ENCODE measurements around the gene PADI2.

Gene PADI2

GRCh38 chr1:17069452-17070162 is 49.6 kb downstream of the PADI2 start:
- Histone ChIP-seq H3K9me3 (ENCODE audit: control insufficient read depth, insufficient read depth, low read length) (no peaks in the 10 kb centered on the region), H3F3A (ENCODE audit: control insufficient read depth, insufficient read depth) (no peaks in the 10 kb centered on the region), H3K4me2 (ENCODE audit: low read length) (no peak overlapping the region), H3K27ac (ENCODE audit: low read depth, low read length) (no peak overlapping the region), H3K9me2 (replicated peaks; ENCODE audit: control insufficient read depth, low read length) (no peaks in the 10 kb centered on the region), H3K79me2 (ENCODE audit: control insufficient read depth, low read length) (no peaks in the 10 kb centered on the region), H3K36me3 (ENCODE audit: control insufficient read depth, low read length) (no peaks in the 10 kb centered on the region), H3K4me3 (ENCODE audit: low read length) (no peak overlapping the region), H3K4me1 (ENCODE audit: control insufficient read depth, low read length) (no peaks in the 10 kb centered on the region), H4K20me1 (ENCODE audit: control insufficient read depth, insufficient read depth, low read depth, low read length) (no peaks in the 10 kb centered on the region), H3K27me3 (ENCODE audit: control insufficient read depth, low read length) (no peaks in the 10 kb centered on the region)
- TF ChIP-seq EZH2phosphoT487 (IDR thresholded peaks at IDR 0.05; ENCODE audit: borderline replicate concordance, low read length): no peak
- no peak for TF ChIP-seq CTCF (IDR thresholded peaks at IDR 0.05; ENCODE audit: low read depth, low read length, poor library complexity, severe bottlenecking)

- Histone ChIP-seq H3K27me3 (ENCODE audit: control insufficient read depth, low read length) (no peaks in the 10 kb centered on the region), H3K36me3 (ENCODE audit: control insufficient read depth, low read length) (no peaks in the 10 kb centered on the region), H3K4me3 (ENCODE audit: low read length) (no peak overlapping the region)
Measured at GRCh38 chr1:17068789-17069188, 50.5 kb downstream of the PADI2 start.

GRCh38 chr1:17067465-17068240 is 51.6 kb downstream of the PADI2 start:
- Histone ChIP-seq H3K4me2 (ENCODE audit: low read length) (no peak overlapping the region), H3K4me3 (ENCODE audit: low read length) (no peak overlapping the region), H3K9me2 (replicated peaks; ENCODE audit: control insufficient read depth, low read length) (no peaks in the 10 kb centered on the region), H3K9me3 (ENCODE audit: control insufficient read depth, insufficient read depth, low read length) (no peaks in the 10 kb centered on the region), H3K4me1 (ENCODE audit: control insufficient read depth, low read length) (peaks cover 5% of the 10 kb centered on the region; the same call in 1 of the 2 replicates), H3K27ac (ENCODE audit: low read depth, low read length) (no peak overlapping the region), H3K36me3 (ENCODE audit: control insufficient read depth, low read length) (no peaks in the 10 kb centered on the region), H4K20me1 (ENCODE audit: control insufficient read depth, insufficient read depth, low read depth, low read length) (no peaks in the 10 kb centered on the region), H3K27me3 (ENCODE audit: control insufficient read depth, low read length) (no peaks in the 10 kb centered on the region), H3K79me2 (ENCODE audit: control insufficient read depth, low read length) (no peaks in the 10 kb centered on the region), H3F3A (ENCODE audit: control insufficient read depth, insufficient read depth) (no peaks in the 10 kb centered on the region)
- no peak for TF ChIP-seq CTCF (IDR thresholded peaks at IDR 0.05; ENCODE audit: low read depth, low read length, poor library complexity, severe bottlenecking)
- TF ChIP-seq EZH2phosphoT487 (IDR thresholded peaks at IDR 0.05; ENCODE audit: borderline replicate concordance, low read length): no peak

More at GRCh38 chr1:17068789-17069188, 50.5 kb downstream of the PADI2 start:
- TF ChIP-seq CTCF (IDR thresholded peaks at IDR 0.05; ENCODE audit: low read depth, low read length, poor library complexity, severe bottlenecking) (no peak), EZH2phosphoT487 (IDR thresholded peaks at IDR 0.05; ENCODE audit: borderline replicate concordance, low read length) (no peak)
- Histone ChIP-seq H3K27ac (ENCODE audit: low read depth, low read length) (no peak overlapping the region), H3K4me2 (ENCODE audit: low read length) (no peak overlapping the region), H4K20me1 (ENCODE audit: control insufficient read depth, insufficient read depth, low read depth, low read length) (no peaks in the 10 kb centered on the region), H3K9me3 (ENCODE audit: control insufficient read depth, insufficient read depth, low read length) (no peaks in the 10 kb centered on the region), H3K4me1 (ENCODE audit: control insufficient read depth, low read length) (no peaks in the 10 kb centered on the region), H3K9me2 (replicated peaks; ENCODE audit: control insufficient read depth, low read length) (no peaks in the 10 kb centered on the region), H3F3A (ENCODE audit: control insufficient read depth, insufficient read depth) (no peaks in the 10 kb centered on the region), H3K79me2 (ENCODE audit: control insufficient read depth, low read length) (no peaks in the 10 kb centered on the region)
